WTC11 (cell line): ENCODE data around the gene NDUFS2. TPM values are rescaled to one million over a fixed set of nuclear protein-coding genes. Genes with fewer than 3 reads are reported as not detected.

ENCODE experiments used
- ATAC-seq: fragments of 200-7000 bp; cut with Tn5 transposase; 2 replicates; pipeline ENCODE4 v1.10.0; 2021; ENCODE audit warnings: mild to moderate bottlenecking, moderate library complexity
- CTCF ChIA-PET: fragments of 300-600 bp; sonication (Branson Sonifier 250); formaldehyde crosslinking; loops from one replicate; lab custom pipeline; 2021; ENCODE audit warnings: antibody characterized with exemption; lab: Charles Lee
- POLR2A ChIA-PET: fragments of 350-600 bp; sonication (Branson Sonifier 250); formaldehyde crosslinking; loops from one replicate; lab custom pipeline; 2021; ENCODE audit warnings: antibody characterized with exemption; lab: Charles Lee
- DNase-seq: peaks from one replicate; pipeline ENCODE4 v3.0.0; 2021; ENCODE audit warnings: low spot score
- H3K27ac Mint-ChIP-seq: 2 replicates; pipeline ENCODE4 v1.8.0; 2021; ENCODE audit warnings: mixed read lengths
- H3K27me3 Mint-ChIP-seq: 2 replicates; pipeline ENCODE4 v1.8.0; 2021; ENCODE audit warnings: low read depth, mild to moderate bottlenecking, moderate library complexity, mixed read lengths
- H3K36me3 Mint-ChIP-seq: 2 replicates; pipeline ENCODE4 v1.8.0; 2021; ENCODE audit warnings: mixed read lengths
- H3K4me1 Mint-ChIP-seq: 2 replicates; pipeline ENCODE4 v1.8.0; 2022; ENCODE audit warnings: mixed read lengths
- H3K4me3 Mint-ChIP-seq: 2 replicates; pipeline ENCODE4 v1.8.0; 2021; ENCODE audit warnings: mild to moderate bottlenecking, moderate library complexity, mixed read lengths
- H3K9me3 Mint-ChIP-seq: 2 replicates; pipeline ENCODE4 v1.8.0; 2021; ENCODE audit warnings: mixed read lengths
- ATF1 ChIP-seq: sonication (generic); formaldehyde crosslinking; IDR thresholded peaks from 2 replicates; pipeline ENCODE4 v1.8.1; 2023; ENCODE audit warnings: mild to moderate bottlenecking, moderate library complexity, missing genetic modification reagents
- ATF3 ChIP-seq: sonication (generic); formaldehyde crosslinking; conservative IDR thresholded peaks from 2 replicates; pipeline ENCODE4 v1.8.1; 2022; ENCODE audit warnings: mild to moderate bottlenecking, missing genetic modification reagents
- FOXP1 ChIP-seq: sonication (generic); formaldehyde crosslinking; IDR thresholded peaks from 2 replicates; pipeline ENCODE4 v1.8.0; 2022; ENCODE audit warnings: missing genetic modification reagents, mild to moderate bottlenecking, moderate library complexity, borderline replicate concordance
- FOXP4 ChIP-seq: sonication (generic); formaldehyde crosslinking; IDR thresholded peaks from 2 replicates; pipeline ENCODE4 v1.8.0; 2022; ENCODE audit warnings: mild to moderate bottlenecking, missing genetic modification reagents
- HMGA2 ChIP-seq: fragments of 250-450 bp; sonication (Bioruptor Pico); IDR thresholded peaks from 2 replicates; pipeline ENCODE4 v1.4.0; 2021; ENCODE audit warnings: mild to moderate bottlenecking, moderate library complexity
- IRF2 ChIP-seq: sonication (generic); formaldehyde crosslinking; IDR thresholded peaks from 2 replicates; pipeline ENCODE4 v1.8.0; 2022; ENCODE audit warnings: low read depth, missing genetic modification reagents, borderline replicate concordance
- KAT7 ChIP-seq: sonication (generic); formaldehyde crosslinking; IDR thresholded peaks from 2 replicates; pipeline ENCODE4 v1.8.1; 2023; ENCODE audit warnings: missing genetic modification reagents, mild to moderate bottlenecking, borderline replicate concordance
- MAX ChIP-seq: sonication (generic); formaldehyde crosslinking; IDR thresholded peaks from 2 replicates; pipeline ENCODE4 v1.8.0; 2022; ENCODE audit warnings: mild to moderate bottlenecking, missing genetic modification reagents
- NFATC4 ChIP-seq: fragments of 250-450 bp; sonication (Bioruptor Pico); IDR thresholded peaks from 2 replicates; pipeline ENCODE4 v1.9.0; 2021; ENCODE audit warnings: mild to moderate bottlenecking
- NR2C2 ChIP-seq: sonication (generic); formaldehyde crosslinking; IDR thresholded peaks from 2 replicates; pipeline ENCODE4 v1.8.0; 2022; ENCODE audit warnings: mild to moderate bottlenecking, missing genetic modification reagents
- PREB ChIP-seq: sonication (generic); formaldehyde crosslinking; IDR thresholded peaks from 2 replicates; pipeline ENCODE4 v1.8.1; 2022; ENCODE audit warnings: mild to moderate bottlenecking, missing genetic modification reagents, moderate library complexity, borderline replicate concordance
- SMAD3 ChIP-seq: sonication (generic); formaldehyde crosslinking; IDR thresholded peaks from 2 replicates; pipeline ENCODE4 v1.8.0; 2022; ENCODE audit warnings: missing genetic modification reagents, mild to moderate bottlenecking, borderline replicate concordance
- SMAD4 ChIP-seq: sonication (generic); formaldehyde crosslinking; IDR thresholded peaks from 2 replicates; pipeline ENCODE4 v1.8.0; 2022; ENCODE audit warnings: mild to moderate bottlenecking, missing genetic modification reagents
- STAT6 ChIP-seq: sonication (generic); formaldehyde crosslinking; conservative IDR thresholded peaks from 2 replicates; pipeline ENCODE4 v1.8.1; 2023; ENCODE audit warnings: mild to moderate bottlenecking, low read depth, missing genetic modification reagents, moderate library complexity
- TEAD1 ChIP-seq: sonication (generic); formaldehyde crosslinking; IDR thresholded peaks from 2 replicates; pipeline ENCODE4 v1.8.0; 2022; ENCODE audit warnings: mild to moderate bottlenecking, missing genetic modification reagents
- USF1 ChIP-seq: sonication (generic); formaldehyde crosslinking; IDR thresholded peaks from 2 replicates; pipeline ENCODE4 v1.8.0; 2022; ENCODE audit warnings: mild to moderate bottlenecking, missing genetic modification reagents
- ZBTB21 ChIP-seq: sonication (generic); formaldehyde crosslinking; IDR thresholded peaks from 2 replicates; pipeline ENCODE4 v1.8.1; 2023; ENCODE audit warnings: mild to moderate bottlenecking, missing genetic modification reagents, borderline replicate concordance
- ZNF423 ChIP-seq: fragments of 250-450 bp; sonication (Bioruptor Pico); IDR thresholded peaks from 2 replicates; pipeline ENCODE4 v2.1.2; 2022; ENCODE audit warnings: mild to moderate bottlenecking, moderate library complexity
- ZSCAN18 ChIP-seq: fragments of 250-450 bp; sonication (Bioruptor Pico); IDR thresholded peaks from 2 replicates; pipeline ENCODE4 v2.1.2; 2022; ENCODE audit warnings: mild to moderate bottlenecking, moderate library complexity
- total RNA-seq: library from RNA; stranded (reverse); gene quantifications from 3 replicates; pipeline ENCODE4 v1.2.3, GENCODE V29; 2021

Gene NDUFS2
- total RNA-seq, 1 experiment from 2014 or later = 108 TPM

- no peaks in the 10 kb centered on the region for H3K9me3 Mint-ChIP-seq
- ATAC-seq (peak; percentile 6), DNase-seq (peak; percentile 47)
- peak overlapping the region; percentile 79 for H3K4me3 Mint-ChIP-seq
- TF ChIP-seq ZNF423 (CRISPR knock-in tag) (no peak), NR2C2 (no peak), SMAD4 (CRISPR knock-in tag) (no peak), NFATC4 (CRISPR knock-in tag) (no peak), ZSCAN18 (CRISPR knock-in tag) (no peak), IRF2 (CRISPR knock-in tag) (no peak), STAT6 (CRISPR knock-in tag) (no peak), PREB (CRISPR knock-in tag) (no peak), KAT7 (no peak), ZBTB21 (CRISPR knock-in tag) (no peak), ATF1 (CRISPR knock-in tag) (no peak), ATF3 (no peak), USF1 (no peak), FOXP1 (CRISPR knock-in tag) (no peak), HMGA2 (CRISPR knock-in tag) (no peak), FOXP4 (no peak), SMAD3 (no peak), MAX (CRISPR knock-in tag) (no peak), TEAD1 (CRISPR knock-in tag) (no peak)
- peak overlapping the region; percentile 13 for H3K27ac Mint-ChIP-seq
- peaks cover 8% of the 10 kb centered on the region for H3K4me1 Mint-ChIP-seq
- no peaks in the 10 kb centered on the region for H3K27me3 Mint-ChIP-seq
- peaks cover 27% of the 10 kb centered on the region for H3K36me3 Mint-ChIP-seq
- ChIA-PET POLR2A (interaction anchor here (0.6 to 2.5 kb wide), 6 partner anchors 10 to 59 kb away, joined by 3 to 13 read pairs (median 6); partner anchors contain the start of genes ADAMTS4, B4GALT3, DEDD and TOMM40L), CTCF (interaction anchor here (0.6 to 2.8 kb wide), 22 partner anchors 9 to 215 kb away, joined by 3 to 41 read pairs (median 6); partner anchors contain the start of genes ADAMTS4, B4GALT3, DEDD and F11R)
These were observed 35.3 kb upstream of the NDUFS2 start for GRCh38 chr1:161166669-161167548.
